ENCODE results near the gene MVB12B.

The MVB12B gene

GRCh38 chr9:126408004-126408403 lies 81.4 kb downstream of the MVB12B start:
- Histone ChIP-seq H3K27me3 (ENCODE audit: insufficient read depth, poor library complexity, severe bottlenecking) (no peaks in the 10 kb centered on the region), H3K27ac (replicated peaks) (no peak overlapping the region), H3K4me3 (replicated peaks; ENCODE audit: insufficient read depth, low read length) (no peak overlapping the region)
- TF ChIP-seq REST (IDR thresholded peaks at IDR 0.05; ENCODE audit: insufficient replicate concordance, low read depth) (no peak), SPI1 (IDR thresholded peaks at IDR 0.05; ENCODE audit: borderline replicate concordance, low read depth) (no peak), POLR2AphosphoS5 (IDR thresholded peaks at IDR 0.05; ENCODE audit: low read depth) (no peak), CTCF (IDR thresholded peaks at IDR 0.05; ENCODE audit: insufficient read depth, low read length) (no peak), GABPA (IDR thresholded peaks at IDR 0.05; ENCODE audit: low read depth) (no peak)
- no peak for DNase-seq (ENCODE audit: low read depth in 1 of 2, low spot score in 1 of 2)

- H3K27me3 ChIP-seq (ENCODE audit: insufficient read depth, poor library complexity, severe bottlenecking), result no peaks in the 10 kb centered on the region
- TF ChIP-seq SPI1 (IDR thresholded peaks at IDR 0.05; ENCODE audit: borderline replicate concordance, low read depth) (no peak), REST (IDR thresholded peaks at IDR 0.05; ENCODE audit: insufficient replicate concordance, low read depth) (no peak)
- DNase-seq (ENCODE audit: low read depth in 1 of 2, low spot score in 1 of 2), result no peak
- H3K4me3 ChIP-seq (replicated peaks; ENCODE audit: insufficient read depth, low read length), result no peak overlapping the region
- no peak overlapping the region for H3K27ac ChIP-seq (replicated peaks)
Observed at GRCh38 chr9:126410229-126410628, 83.6 kb downstream of the MVB12B start.

- TF ChIP-seq GABPA (IDR thresholded peaks at IDR 0.05; ENCODE audit: low read depth) (no peak), REST (IDR thresholded peaks at IDR 0.05; ENCODE audit: insufficient replicate concordance, low read depth) (no peak), SPI1 (IDR thresholded peaks at IDR 0.05; ENCODE audit: borderline replicate concordance, low read depth) (no peak), POLR2AphosphoS5 (IDR thresholded peaks at IDR 0.05; ENCODE audit: low read depth) (no peak), CTCF (IDR thresholded peaks at IDR 0.05; ENCODE audit: insufficient read depth, low read length) (no peak)
- H3K4me3 ChIP-seq (replicated peaks; ENCODE audit: insufficient read depth, low read length), result no peak overlapping the region
Observed at GRCh38 chr9:126411225-126411947, 84.8 kb downstream of the MVB12B start.

More at GRCh38 chr9:126411225-126411947, 84.8 kb downstream of the MVB12B start:
- H3K27me3 ChIP-seq (ENCODE audit: insufficient read depth, poor library complexity, severe bottlenecking), result no peaks in the 10 kb centered on the region
- H3K27ac ChIP-seq (replicated peaks), result no peak overlapping the region
- no peak for DNase-seq (ENCODE audit: low read depth in 1 of 2, low spot score in 1 of 2)
